HepG2 (cell line): ENCODE results near the gene VAC14. TPM values are rescaled to one million over a fixed set of nuclear protein-coding genes. Genes with fewer than 3 reads are reported as not detected.
A peak's percentile ranks its signal among the peaks of the same experiment; 100 is the strongest.

ENCODE experiments used
- GABPA ChIP-seq, 2 experiments: IDR thresholded peaks; 2 replicates each; pipeline ENCODE4 v1.6.1; 2011 to 2016; ENCODE audit warnings: low read depth in 2 of 2, low read length in 1 of 2, missing biosample characterization in 1 of 2, missing genetic modification characterization in 1 of 2
- ISL2 ChIP-seq: sonication (generic); formaldehyde crosslinking; IDR thresholded peaks from 2 replicates; pipeline ENCODE4 v1.5.0; 2020; ENCODE audit warnings: missing genetic modification reagents
- PHF21A ChIP-seq: sonication (generic); formaldehyde crosslinking; IDR thresholded peaks from 2 replicates; pipeline ENCODE4 v1.5.0; 2020; ENCODE audit warnings: mild to moderate bottlenecking, missing genetic modification reagents
- PHF8 ChIP-seq: sonication (generic); formaldehyde crosslinking; IDR thresholded peaks from 2 replicates; pipeline ENCODE4 v1.5.0; 2020; ENCODE audit warnings: missing genetic modification reagents
- SIN3A ChIP-seq: IDR thresholded peaks from 2 replicates; pipeline ENCODE4 v1.6.1; 2011; ENCODE audit warnings: low read depth, mild to moderate bottlenecking, control low read depth, low read length, borderline replicate concordance
- YEATS2 ChIP-seq: sonication (generic); formaldehyde crosslinking; IDR thresholded peaks from 2 replicates; pipeline ENCODE4 v1.4.0; 2020; ENCODE audit warnings: missing genetic modification reagents, borderline replicate concordance
- ZBTB3 ChIP-seq: sonication (generic); formaldehyde crosslinking; IDR thresholded peaks from 2 replicates; pipeline ENCODE4 v1.4.0; 2020; ENCODE audit warnings: low read depth, mild to moderate bottlenecking, moderate library complexity, missing genetic modification reagents, borderline replicate concordance
- ZMAT3 ChIP-seq: sonication (generic); formaldehyde crosslinking; conservative IDR thresholded peaks from 2 replicates; pipeline ENCODE4 v1.7.0; 2021; ENCODE audit warnings: missing genetic modification reagents
- ZNF670 ChIP-seq: sonication (generic); formaldehyde crosslinking; IDR thresholded peaks from 2 replicates; pipeline ENCODE4 v1.8.0; 2022; ENCODE audit warnings: mild to moderate bottlenecking, missing genetic modification reagents, borderline replicate concordance
- ZNF773 ChIP-seq: sonication (generic); formaldehyde crosslinking; IDR thresholded peaks from 2 replicates; pipeline ENCODE4 v1.4.0; 2020; ENCODE audit warnings: missing genetic modification reagents, borderline replicate concordance
- ZNF83 ChIP-seq: sonication (generic); formaldehyde crosslinking; IDR thresholded peaks from 2 replicates; pipeline ENCODE4 v1.4.0; 2020; ENCODE audit warnings: missing genetic modification reagents, mild to moderate bottlenecking, borderline replicate concordance
- ZNF883 ChIP-seq: sonication (generic); formaldehyde crosslinking; IDR thresholded peaks from 2 replicates; pipeline ENCODE4 v1.5.1; 2020; ENCODE audit warnings: mild to moderate bottlenecking, missing genetic modification reagents; ENCODE audit errors: not compliant biosample characterization
- ZSCAN31 ChIP-seq: sonication (generic); formaldehyde crosslinking; IDR thresholded peaks from 2 replicates; pipeline ENCODE4 v1.5.0; 2020; ENCODE audit warnings: low read depth, mild to moderate bottlenecking, missing genetic modification reagents
- polyA plus RNA-seq, 8 experiments: library from polyadenylated mRNA; depleted of rRNA in 3 of 8; stranded (reverse) in 7 of 8; unstranded in 1 of 8; fragments of >200 nt; fragmentation: Illumina TruSeq in 4 of 8; extraction: Trizol in 4 of 8; gene quantifications; 2 replicates each; pipeline versions ENCODE4 v1.2.1 to v1.2.3, GENCODE V29; 2011 to 2016; ENCODE audit warnings: low read depth in 4 of 8, missing spikeins in 1 of 8, mixed read lengths in 1 of 8; ENCODE audit not compliant: insufficient read depth in 1 of 8
- total RNA-seq, 5 experiments: library from RNA; depleted of rRNA; stranded (reverse); fragments of >200 nt; fragmentation: Illumina TruSeq; extraction: Trizol; gene quantifications; 2 replicates each; pipeline ENCODE4 v1.2.3, GENCODE V29; 2016; ENCODE audit warnings: low read depth in 1 of 5
- TF ChIP-seq, protein P1 (sequence below): sonication (generic); formaldehyde crosslinking; IDR thresholded peaks from 2 replicates; pipeline ENCODE4 v1.5.1; 2020; ENCODE audit warnings: missing genetic modification reagents, mild to moderate bottlenecking, borderline replicate concordance
- TF ChIP-seq, protein P2 (sequence below): sonication (generic); formaldehyde crosslinking; IDR thresholded peaks from 2 replicates; pipeline ENCODE4 v1.4.0; 2020; ENCODE audit warnings: missing genetic modification reagents
- TF ChIP-seq, protein P3 (sequence below): sonication (generic); formaldehyde crosslinking; conservative IDR thresholded peaks from 2 replicates; pipeline ENCODE4 v1.8.1; 2023; ENCODE audit warnings: missing genetic modification reagents
- TF ChIP-seq, protein P4 (sequence below): sonication (generic); formaldehyde crosslinking; IDR thresholded peaks from 2 replicates; pipeline ENCODE4 v1.5.1; 2020; ENCODE audit warnings: missing genetic modification reagents, mild to moderate bottlenecking, borderline replicate concordance
- TF ChIP-seq, protein P5 (sequence below): sonication (generic); IDR thresholded peaks from 2 replicates; pipeline ENCODE4 v1.6.1; 2016; ENCODE audit warnings: low read depth, borderline replicate concordance

VAC14 gene
- total and polyA plus RNA-seq, 2 of the 13 experiments (the other 11 are each of a cell fraction or from before 2014, with no cell fraction given): 23.5 to 24.6 TPM

- TF ChIP-seq ZNF83 (CRISPR knock-in tag): 0 out of 2 replicates have a peak, but pooled peaks have one; percentile 45
- TF ChIP-seq, protein P1, sequence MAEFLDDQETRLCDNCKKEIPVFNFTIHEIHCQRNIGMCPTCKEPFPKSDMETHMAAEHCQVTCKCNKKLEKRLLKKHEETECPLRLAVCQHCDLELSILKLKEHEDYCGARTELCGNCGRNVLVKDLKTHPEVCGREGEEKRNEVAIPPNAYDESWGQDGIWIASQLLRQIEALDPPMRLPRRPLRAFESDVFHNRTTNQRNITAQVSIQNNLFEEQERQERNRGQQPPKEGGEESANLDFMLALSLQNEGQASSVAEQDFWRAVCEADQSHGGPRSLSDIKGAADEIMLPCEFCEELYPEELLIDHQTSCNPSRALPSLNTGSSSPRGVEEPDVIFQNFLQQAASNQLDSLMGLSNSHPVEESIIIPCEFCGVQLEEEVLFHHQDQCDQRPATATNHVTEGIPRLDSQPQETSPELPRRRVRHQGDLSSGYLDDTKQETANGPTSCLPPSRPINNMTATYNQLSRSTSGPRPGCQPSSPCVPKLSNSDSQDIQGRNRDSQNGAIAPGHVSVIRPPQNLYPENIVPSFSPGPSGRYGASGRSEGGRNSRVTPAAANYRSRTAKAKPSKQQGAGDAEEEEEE: peak; percentile 50; the same call in 1 of the 2 replicates
- TF ChIP-seq ZNF670 (CRISPR knock-in tag): no peak
- TF ChIP-seq ZBTB3 (CRISPR knock-in tag): 0 out of 2 replicates have a peak, but pooled peaks have one; percentile 29
- no peak for TF ChIP-seq GABPA (IDR thresholded peaks at IDR 0.05; ENCODE audit: low read depth, low read length)
- TF ChIP-seq GABPA (CRISPR knock-in tag; IDR thresholded peaks at IDR 0.05; ENCODE audit: low read depth): peak; percentile 72
- TF ChIP-seq, protein P2, sequence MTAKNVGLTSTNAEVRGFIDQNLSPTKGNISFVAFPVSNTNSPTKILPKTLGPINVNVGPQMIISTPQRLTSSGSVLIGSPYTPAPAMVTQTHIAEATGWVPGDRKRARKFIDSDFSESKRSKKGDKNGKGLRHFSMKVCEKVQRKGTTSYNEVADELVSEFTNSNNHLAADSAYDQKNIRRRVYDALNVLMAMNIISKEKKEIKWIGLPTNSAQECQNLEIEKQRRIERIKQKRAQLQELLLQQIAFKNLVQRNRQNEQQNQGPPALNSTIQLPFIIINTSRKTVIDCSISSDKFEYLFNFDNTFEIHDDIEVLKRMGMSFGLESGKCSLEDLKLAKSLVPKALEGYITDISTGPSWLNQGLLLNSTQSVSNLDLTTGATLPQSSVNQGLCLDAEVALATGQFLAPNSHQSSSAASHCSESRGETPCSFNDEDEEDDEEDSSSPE (CRISPR knock-in tag): peak; percentile 42; the same call in 1 of the 2 replicates
- TF ChIP-seq ZNF773 (CRISPR knock-in tag): no peak
- peak; percentile 97 for TF ChIP-seq PHF21A (CRISPR knock-in tag)
- TF ChIP-seq YEATS2 (CRISPR knock-in tag): 0 out of 2 replicates have a peak, but pooled peaks have one; percentile 42
- no peak; the same call in 1 of the 2 replicates for TF ChIP-seq ZMAT3 (CRISPR knock-in tag)
- TF ChIP-seq ISL2 (CRISPR knock-in tag): peak; percentile 89
- peak; percentile 4 for TF ChIP-seq ZNF883
- TF ChIP-seq, protein P3, sequence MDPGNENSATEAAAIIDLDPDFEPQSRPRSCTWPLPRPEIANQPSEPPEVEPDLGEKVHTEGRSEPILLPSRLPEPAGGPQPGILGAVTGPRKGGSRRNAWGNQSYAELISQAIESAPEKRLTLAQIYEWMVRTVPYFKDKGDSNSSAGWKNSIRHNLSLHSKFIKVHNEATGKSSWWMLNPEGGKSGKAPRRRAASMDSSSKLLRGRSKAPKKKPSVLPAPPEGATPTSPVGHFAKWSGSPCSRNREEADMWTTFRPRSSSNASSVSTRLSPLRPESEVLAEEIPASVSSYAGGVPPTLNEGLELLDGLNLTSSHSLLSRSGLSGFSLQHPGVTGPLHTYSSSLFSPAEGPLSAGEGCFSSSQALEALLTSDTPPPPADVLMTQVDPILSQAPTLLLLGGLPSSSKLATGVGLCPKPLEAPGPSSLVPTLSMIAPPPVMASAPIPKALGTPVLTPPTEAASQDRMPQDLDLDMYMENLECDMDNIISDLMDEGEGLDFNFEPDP (CRISPR knock-in tag): no peak
- TF ChIP-seq, protein P4, sequence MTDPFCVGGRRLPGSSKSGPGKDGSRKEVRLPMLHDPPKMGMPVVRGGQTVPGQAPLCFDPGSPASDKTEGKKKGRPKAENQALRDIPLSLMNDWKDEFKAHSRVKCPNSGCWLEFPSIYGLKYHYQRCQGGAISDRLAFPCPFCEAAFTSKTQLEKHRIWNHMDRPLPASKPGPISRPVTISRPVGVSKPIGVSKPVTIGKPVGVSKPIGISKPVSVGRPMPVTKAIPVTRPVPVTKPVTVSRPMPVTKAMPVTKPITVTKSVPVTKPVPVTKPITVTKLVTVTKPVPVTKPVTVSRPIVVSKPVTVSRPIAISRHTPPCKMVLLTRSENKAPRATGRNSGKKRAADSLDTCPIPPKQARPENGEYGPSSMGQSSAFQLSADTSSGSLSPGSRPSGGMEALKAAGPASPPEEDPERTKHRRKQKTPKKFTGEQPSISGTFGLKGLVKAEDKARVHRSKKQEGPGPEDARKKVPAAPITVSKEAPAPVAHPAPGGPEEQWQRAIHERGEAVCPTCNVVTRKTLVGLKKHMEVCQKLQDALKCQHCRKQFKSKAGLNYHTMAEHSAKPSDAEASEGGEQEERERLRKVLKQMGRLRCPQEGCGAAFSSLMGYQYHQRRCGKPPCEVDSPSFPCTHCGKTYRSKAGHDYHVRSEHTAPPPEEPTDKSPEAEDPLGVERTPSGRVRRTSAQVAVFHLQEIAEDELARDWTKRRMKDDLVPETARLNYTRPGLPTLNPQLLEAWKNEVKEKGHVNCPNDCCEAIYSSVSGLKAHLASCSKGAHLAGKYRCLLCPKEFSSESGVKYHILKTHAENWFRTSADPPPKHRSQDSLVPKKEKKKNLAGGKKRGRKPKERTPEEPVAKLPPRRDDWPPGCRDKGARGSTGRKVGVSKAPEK (CRISPR knock-in tag): peak; percentile 41; the same call in 1 of the 2 replicates
- TF ChIP-seq, protein P5, sequence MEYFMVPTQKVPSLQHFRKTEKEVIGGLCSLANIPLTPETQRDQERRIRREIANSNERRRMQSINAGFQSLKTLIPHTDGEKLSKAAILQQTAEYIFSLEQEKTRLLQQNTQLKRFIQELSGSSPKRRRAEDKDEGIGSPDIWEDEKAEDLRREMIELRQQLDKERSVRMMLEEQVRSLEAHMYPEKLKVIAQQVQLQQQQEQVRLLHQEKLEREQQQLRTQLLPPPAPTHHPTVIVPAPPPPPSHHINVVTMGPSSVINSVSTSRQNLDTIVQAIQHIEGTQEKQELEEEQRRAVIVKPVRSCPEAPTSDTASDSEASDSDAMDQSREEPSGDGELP: peak; percentile 84; the same call in 1 of the 2 replicates
- peak; percentile 75 for TF ChIP-seq SIN3A
- peak; percentile 48; the same call in 1 of the 2 replicates for TF ChIP-seq PHF8 (CRISPR knock-in tag)
- peak; percentile 57; the same call in 1 of the 2 replicates for TF ChIP-seq ZSCAN31
Observed at GRCh38 chr16:70746708-70747424, 54.1 kb downstream of the VAC14 start (continued).
